GM12878 (cell line): ENCODE data around the gene KLHL35.

Source experiments
- BACH1 ChIP-seq: fragments of 450-650 bp; IDR thresholded peaks from 2 replicates; pipeline ENCODE4 v1.6.1; 2017; ENCODE audit warnings: mild to moderate bottlenecking, borderline replicate concordance
- BCL11A ChIP-seq: IDR thresholded peaks from 2 replicates; pipeline ENCODE4 v1.6.1; 2011; ENCODE audit warnings: low read depth, low read length
- BHLHE40 ChIP-seq, 2 experiments: fragments of 450-650 bp in 1 of 2; IDR thresholded peaks; 2 replicates each; pipeline ENCODE4 v1.6.1; 2011 to 2017; ENCODE audit warnings: low read depth in 2 of 2, borderline replicate concordance in 1 of 2, improper control_type of control experiment in 1 of 2, low read length in 1 of 2, mild to moderate bottlenecking in 1 of 2
- CUX1 ChIP-seq: IDR thresholded peaks from 2 replicates; pipeline ENCODE4 v1.6.1; 2012; ENCODE audit warnings: improper control_type of control experiment, low read depth, low read length; ENCODE audit not compliant: insufficient replicate concordance
- DPF2 ChIP-seq: fragments of 450-650 bp; IDR thresholded peaks from 2 replicates; pipeline ENCODE4 v1.6.1; 2017; ENCODE audit warnings: mild to moderate bottlenecking
- EZH2 ChIP-seq: IDR thresholded peaks from 2 replicates; pipeline ENCODE4 v1.6.1; 2012; ENCODE audit warnings: low read depth, mild to moderate bottlenecking, control low read depth, inconsistent platforms, low read length, borderline replicate concordance; ENCODE audit not compliant: control insufficient read depth
- IKZF2 ChIP-seq, 2 experiments: fragments of 450-650 bp; IDR thresholded peaks; 2 replicates each; pipeline ENCODE4 v1.6.1; 2017; ENCODE audit warnings: mild to moderate bottlenecking in 2 of 2, moderate library complexity in 2 of 2
- MTA2 ChIP-seq: fragments of 450-650 bp; IDR thresholded peaks from 2 replicates; pipeline ENCODE4 v1.6.1; 2016; ENCODE audit warnings: low read depth, mild to moderate bottlenecking, moderate library complexity
- POLR2A ChIP-seq: IDR thresholded peaks from 2 replicates; pipeline ENCODE4 v1.6.1; 2011; ENCODE audit warnings: low read depth, mild to moderate bottlenecking, low read length
- RFX5 ChIP-seq: IDR thresholded peaks from 2 replicates; pipeline ENCODE4 v1.6.1; 2011; ENCODE audit warnings: low read depth, low read length, improper control_type of control experiment
- TCF7 ChIP-seq: IDR thresholded peaks from 2 replicates; pipeline ENCODE4 v1.6.1; 2014; ENCODE audit warnings: antibody characterized with exemption, borderline replicate concordance
- TF ChIP-seq, protein P1 (sequence below): IDR thresholded peaks from 2 replicates; pipeline ENCODE4 v1.6.1; 2011; ENCODE audit warnings: low read depth, low read length, improper control_type of control experiment, borderline replicate concordance

DNA sequence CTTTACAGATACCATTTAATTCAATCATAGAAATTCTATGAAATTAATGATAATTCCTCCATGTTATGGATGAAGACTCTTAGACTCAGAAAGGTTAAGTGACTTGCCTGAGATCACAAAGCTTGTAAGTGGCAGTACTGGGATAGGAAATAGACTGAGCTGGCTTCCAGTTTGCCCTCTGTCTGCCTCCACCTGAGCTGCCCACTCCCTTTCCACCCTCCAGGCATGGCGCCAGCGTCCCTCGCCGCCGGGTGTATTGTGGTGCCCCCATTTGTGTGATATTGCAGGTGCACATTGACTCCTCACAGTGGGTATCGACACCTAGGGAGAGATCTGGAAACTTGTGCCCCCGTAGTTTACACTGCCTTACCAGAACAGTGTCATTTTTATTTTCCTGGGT, 43.1 kb downstream of the KLHL35 start:
- TF ChIP-seq EZH2 (no peak), BHLHE40 (IDR thresholded peaks at IDR 0.05; ENCODE audit: borderline replicate concordance in 1 of 2, low read depth in 2 of 2, low read length in 1 of 2) (no peak), BACH1 (no peak), DPF2 (no peak), CUX1 (no peak), POLR2A (no peak), MTA2 (no peak), BCL11A (no peak), TCF7 (no peak), IKZF2 (IDR thresholded peaks at IDR 0.05) (no peak), RFX5 (no peak)
- TF ChIP-seq, protein P1, sequence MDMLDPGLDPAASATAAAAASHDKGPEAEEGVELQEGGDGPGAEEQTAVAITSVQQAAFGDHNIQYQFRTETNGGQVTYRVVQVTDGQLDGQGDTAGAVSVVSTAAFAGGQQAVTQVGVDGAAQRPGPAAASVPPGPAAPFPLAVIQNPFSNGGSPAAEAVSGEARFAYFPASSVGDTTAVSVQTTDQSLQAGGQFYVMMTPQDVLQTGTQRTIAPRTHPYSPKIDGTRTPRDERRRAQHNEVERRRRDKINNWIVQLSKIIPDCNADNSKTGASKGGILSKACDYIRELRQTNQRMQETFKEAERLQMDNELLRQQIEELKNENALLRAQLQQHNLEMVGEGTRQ = no peak
